Sigmoid colon (tissue), 4 donors: ENCODE results near the gene STX2.
"Not testable (repeated sequence)": the region's sequence is repeated elsewhere in the genome, so short reads cannot be mapped to it uniquely, and the experiment has no call there.

Experiments used
- EP300 ChIP-seq, 4 donors: sonication (generic); formaldehyde crosslinking; IDR thresholded peaks; one replicate each; pipeline ENCODE4 v1.6.1; 2017; ENCODE audit warnings: antibody characterized with exemption in 4 of 4
- POLR2A ChIP-seq, 2 donors: fragments of 450-650 bp; IDR thresholded peaks; one replicate each; pipeline ENCODE4 v1.6.1; 2016; ENCODE audit warnings: antibody characterized with exemption in 2 of 2, mild to moderate bottlenecking in 2 of 2, moderate library complexity in 2 of 2
- POLR2AphosphoS5 ChIP-seq, 4 donors: sonication (generic); formaldehyde crosslinking; IDR thresholded peaks; one replicate each; pipeline ENCODE4 v1.6.1; 2017; ENCODE audit warnings: antibody characterized with exemption in 4 of 4
- TF ChIP-seq, protein P1 (sequence below), 4 experiments: fragments of 450-650 bp in 3 of 4; fragments of 200-600 bp in 1 of 4; IDR thresholded peaks; one replicate each; pipeline ENCODE4 v1.5.1; 2016 to 2019; ENCODE audit warnings: antibody characterized with exemption in 4 of 4, mild to moderate bottlenecking in 3 of 4, moderate library complexity in 2 of 4

- not testable (repeated sequence) for TF ChIP-seq POLR2A, POLR2AphosphoS5, EP300 (IDR thresholded peaks at IDR 0.05)
- TF ChIP-seq, protein P1, sequence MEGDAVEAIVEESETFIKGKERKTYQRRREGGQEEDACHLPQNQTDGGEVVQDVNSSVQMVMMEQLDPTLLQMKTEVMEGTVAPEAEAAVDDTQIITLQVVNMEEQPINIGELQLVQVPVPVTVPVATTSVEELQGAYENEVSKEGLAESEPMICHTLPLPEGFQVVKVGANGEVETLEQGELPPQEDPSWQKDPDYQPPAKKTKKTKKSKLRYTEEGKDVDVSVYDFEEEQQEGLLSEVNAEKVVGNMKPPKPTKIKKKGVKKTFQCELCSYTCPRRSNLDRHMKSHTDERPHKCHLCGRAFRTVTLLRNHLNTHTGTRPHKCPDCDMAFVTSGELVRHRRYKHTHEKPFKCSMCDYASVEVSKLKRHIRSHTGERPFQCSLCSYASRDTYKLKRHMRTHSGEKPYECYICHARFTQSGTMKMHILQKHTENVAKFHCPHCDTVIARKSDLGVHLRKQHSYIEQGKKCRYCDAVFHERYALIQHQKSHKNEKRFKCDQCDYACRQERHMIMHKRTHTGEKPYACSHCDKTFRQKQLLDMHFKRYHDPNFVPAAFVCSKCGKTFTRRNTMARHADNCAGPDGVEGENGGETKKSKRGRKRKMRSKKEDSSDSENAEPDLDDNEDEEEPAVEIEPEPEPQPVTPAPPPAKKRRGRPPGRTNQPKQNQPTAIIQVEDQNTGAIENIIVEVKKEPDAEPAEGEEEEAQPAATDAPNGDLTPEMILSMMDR (IDR thresholded peaks at IDR 0.05), result not testable (repeated sequence)
Observed at GRCh38 chr12:130848105-130848504, 9.1 kb upstream of the STX2 start.
